CD4-positive, alpha-beta T cell (primary cell): ENCODE measurements around the gene OR5C1. TPM values are rescaled to one million over a fixed set of nuclear protein-coding genes. Genes with fewer than 3 reads are reported as not detected.
"Not testable (repeated sequence)": the region's sequence is repeated elsewhere in the genome, so short reads cannot be mapped to it uniquely, and the experiment has no call there.

Source experiments
- ATAC-seq: fragments of 200-7000 bp; cut with Tn5 transposase; one replicate; pipeline ENCODE4 v1.10.0; 2022; ENCODE audit warnings: mild to moderate bottlenecking; ENCODE audit not compliant: poor library complexity
- CTCF ChIA-PET: fragments of 350-600 bp; sonication (Branson Sonifier 250); formaldehyde crosslinking; loops from one replicate; lab custom pipeline; 2021; ENCODE audit warnings: antibody characterized with exemption, inconsistent platforms; lab: Charles Lee
- POLR2A ChIA-PET: fragments of 350-600 bp; sonication (Branson Sonifier 250); formaldehyde crosslinking; loops from one replicate; lab custom pipeline; 2021; ENCODE audit warnings: antibody characterized with exemption, inconsistent platforms; lab: Charles Lee
- DNase-seq, 14 experiments: peaks; one replicate each; pipeline ENCODE4 v3.0.0-alpha.2; 2013 to 2020; ENCODE audit warnings: mixed read lengths in 2 of 14
- H3K27ac ChIP-seq, 2 donors: one replicate each; pipeline versions ENCODE4 v1.5.1 to v1.7.0; 2013; ENCODE audit warnings: low read length in 2 of 2, low read depth in 1 of 2, mild to moderate bottlenecking in 1 of 2
- H3K27me3 ChIP-seq, 2 experiments: 1 replicate in 1 of 2; 2 replicates in 1 of 2; pipeline versions ENCODE4 v1.6.1 to v1.7.0; 2013; ENCODE audit warnings: low read length in 2 of 2, control low read depth in 1 of 2, mild to moderate bottlenecking in 1 of 2, moderate library complexity in 1 of 2; ENCODE audit not compliant: insufficient read depth in 2 of 2, control insufficient read depth in 1 of 2
- H3K36me3 ChIP-seq: one replicate; pipeline ENCODE4 v1.6.1; 2013; ENCODE audit warnings: low read length, control low read depth; ENCODE audit not compliant: insufficient read depth
- H3K4me1 ChIP-seq: one replicate; pipeline ENCODE4 v1.6.1; 2013; ENCODE audit warnings: low read length, control low read depth; ENCODE audit not compliant: insufficient read depth
- H3K4me3 ChIP-seq: one replicate; pipeline ENCODE4 v1.5.1; 2013; ENCODE audit warnings: mild to moderate bottlenecking, low read length, moderate library complexity
- H3K9me3 ChIP-seq, 2 experiments: 1 replicate in 1 of 2; 2 replicates in 1 of 2; pipeline versions ENCODE4 v1.6.1 to v1.7.0; 2013; ENCODE audit warnings: low read length in 2 of 2, mild to moderate bottlenecking in 2 of 2, control low read depth in 1 of 2, moderate library complexity in 1 of 2; ENCODE audit not compliant: control insufficient read depth in 1 of 2, insufficient read depth in 1 of 2
- H3K27ac Mint-ChIP-seq: one replicate; pipeline ENCODE4 v1.8.0; 2020; ENCODE audit warnings: mixed read lengths
- H3K27me3 Mint-ChIP-seq: one replicate; pipeline ENCODE4 v1.8.0; 2021; ENCODE audit warnings: mixed read lengths
- H3K36me3 Mint-ChIP-seq: one replicate; pipeline ENCODE4 v1.8.0; 2021; ENCODE audit warnings: low read depth, mixed read lengths
- H3K4me1 Mint-ChIP-seq: one replicate; pipeline ENCODE4 v1.8.0; 2021; ENCODE audit warnings: low read depth, mixed read lengths
- H3K4me3 Mint-ChIP-seq: one replicate; pipeline ENCODE4 v1.8.0; 2020; ENCODE audit warnings: mild to moderate bottlenecking, mixed read lengths
- H3K9me3 Mint-ChIP-seq: one replicate; pipeline ENCODE4 v1.8.0; 2020; ENCODE audit warnings: mixed read lengths
- CTCF ChIP-seq: fragments of 200-600 bp; IDR thresholded peaks from one replicate; pipeline ENCODE4 v1.8.0; 2022; ENCODE audit warnings: antibody characterized with exemption, mild to moderate bottlenecking
- intact Hi-C, 2 experiments: fragments of 100-400 bp; cut with DNase I in 1 of 2; cut with micrococcal nuclease in 1 of 2; formaldehyde crosslinking; loops; one replicate each; pipeline versions ENCODE4 v1.15.1 to v1.9.0; 2023 to 2025; cut with DNase I, micrococcal nuclease
- total RNA-seq, 174 experiments: library from RNA in 2 of 174; stranded (reverse) in 2 of 174; gene quantifications; one replicate each; pipeline ENCODE4 v1.2.3 and lab custom pipeline; 2021 to 2026

Gene OR5C1
- total RNA-seq, 2 experiments from 2014 or later, result not detected

- Histone ChIP-seq H3K4me1 (peaks cover 25% of the 10 kb centered on the region), H3K27ac (no peak overlapping the region), H3K36me3 (no peaks in the 10 kb centered on the region), H3K27me3 (no peaks in the 10 kb centered on the region), H3K9me3 (no peaks in the 10 kb centered on the region), H3K4me3 (no peak overlapping the region)
- intact Hi-C loops, result no loop called here
- DNase-seq (no peak), ATAC-seq (no peak)
- no peak for TF ChIP-seq CTCF
- H3K36me3 Mint-ChIP-seq, result peaks cover 14% of the 10 kb centered on the region
- CTCF ChIA-PET, result no interaction called here
- H3K27ac Mint-ChIP-seq, result peak overlapping the region; percentile 18
- H3K4me3 Mint-ChIP-seq, result no peak overlapping the region
- POLR2A ChIA-PET, result no interaction called here
- H3K9me3 Mint-ChIP-seq, result no peaks in the 10 kb centered on the region
- H3K4me1 Mint-ChIP-seq, result peaks cover 29% of the 10 kb centered on the region
- no peaks in the 10 kb centered on the region for H3K27me3 Mint-ChIP-seq
Measured at GRCh38 chr9:122832194-122832593, 43.5 kb downstream of the OR5C1 start.

DNA sequence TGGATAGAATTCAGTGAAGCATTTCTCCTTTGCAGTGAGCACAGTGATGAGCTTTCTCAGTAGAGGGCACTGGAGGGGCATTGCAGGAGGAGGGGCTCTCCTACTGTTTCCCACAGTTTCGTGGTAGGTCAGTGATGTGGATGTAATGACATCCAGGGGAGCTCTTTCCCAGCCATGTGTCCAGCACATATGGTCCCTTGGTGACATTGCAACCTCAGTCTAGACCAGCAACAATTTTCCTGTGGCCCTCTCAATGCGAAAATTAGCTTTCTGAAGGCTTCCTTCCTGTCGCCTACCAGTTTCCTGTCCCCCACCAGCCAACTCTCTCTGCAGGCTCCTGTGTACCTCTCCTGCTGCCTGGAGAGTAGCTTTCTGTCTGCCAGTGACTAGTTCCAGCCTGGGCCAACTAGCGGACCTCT lies 46.6 kb downstream of the OR5C1 start:
- peak; percentile 32 for TF ChIP-seq CTCF
- POLR2A ChIA-PET, result interaction anchor here (0.8 to 2.2 kb wide), 7 partner anchors 9 to 105 kb away, joined by 3 to 15 read pairs (median 5); partner anchors contain the start of genes RABGAP1 and RC3H2
- Mint-ChIP-seq H3K36me3 (no peaks in the 10 kb centered on the region), H3K4me1 (peaks cover 12% of the 10 kb centered on the region), H3K9me3 (no peaks in the 10 kb centered on the region), H3K27me3 (no peaks in the 10 kb centered on the region), H3K27ac (peak overlapping the region; percentile 79), H3K4me3 (peak overlapping the region; percentile 63)
- no peak overlapping the region for H3K27ac ChIP-seq
- ATAC-seq (peak; percentile 88), DNase-seq (peak in 8 of 14 experiments; percentile 10 to 52 (median 22))
- H3K4me1 ChIP-seq, result peaks cover 14% of the 10 kb centered on the region
- peaks cover 0 to 5% of the 10 kb centered on the region in 2 experiments for H3K9me3 ChIP-seq
- no peaks in the 10 kb centered on the region for H3K27me3 ChIP-seq
- intact Hi-C loops, result no loop called here
- H3K36me3 ChIP-seq, result no peaks in the 10 kb centered on the region
- CTCF ChIA-PET, result interaction anchor here (0.6 to 1.8 kb wide), 8 partner anchors 9 to 742 kb away, joined by 3 to 8 read pairs (median 4); no protein-coding TSS in a partner anchor
- H3K4me3 ChIP-seq, result peak overlapping the region; percentile 34

DNA sequence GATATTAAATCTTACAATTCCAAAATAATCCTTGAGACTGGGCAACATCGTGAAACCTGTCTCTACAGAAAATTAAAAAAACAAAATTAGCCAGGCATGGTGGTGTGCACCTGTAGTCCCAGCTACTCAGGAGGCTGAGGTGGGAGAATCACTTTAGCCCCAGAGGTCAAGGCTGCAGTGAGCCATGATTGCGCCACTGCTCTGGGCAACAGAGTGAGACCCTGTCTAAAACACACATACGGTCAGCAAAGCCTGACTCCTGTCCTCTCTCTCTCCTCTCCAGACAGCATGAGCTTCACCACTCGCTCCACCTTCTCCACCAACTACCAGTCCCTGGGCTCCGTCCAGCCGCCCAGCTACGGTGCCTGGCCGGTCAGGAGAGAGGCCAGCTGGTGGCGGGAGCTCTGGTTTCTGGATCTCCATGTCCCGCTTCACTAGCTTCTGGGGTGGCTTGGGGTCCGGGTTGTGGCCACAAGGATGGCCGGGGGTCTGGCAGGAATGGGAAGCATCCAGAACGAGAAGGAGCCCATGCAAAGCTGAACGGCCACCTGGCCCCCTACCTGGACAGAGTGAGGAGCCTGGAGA lies 48.6 kb downstream of the OR5C1 start:
- Histone ChIP-seq H3K27me3 (no peaks in the 10 kb centered on the region), H3K4me1 (peaks cover 14% of the 10 kb centered on the region), H3K4me3 (no peak overlapping the region), H3K36me3 (no peaks in the 10 kb centered on the region), H3K27ac (no peak overlapping the region), H3K9me3 (peaks cover 0 to 5% of the 10 kb centered on the region in 2 experiments)
- peaks cover 17% of the 10 kb centered on the region for H3K4me1 Mint-ChIP-seq
- ATAC-seq (no peak), DNase-seq (no peak)
- POLR2A ChIA-PET, result interaction anchor here (1.0 kb wide), 1 partner anchor 9 kb away, joined by 3 read pairs; the partner anchor contains the start of gene PDCL
- TF ChIP-seq CTCF, result no peak
- intact Hi-C loops, result no loop called here
- no peak overlapping the region for H3K4me3 Mint-ChIP-seq
- no peak overlapping the region for H3K27ac Mint-ChIP-seq
- H3K36me3 Mint-ChIP-seq, result no peaks in the 10 kb centered on the region
- CTCF ChIA-PET, result no interaction called here
- no peaks in the 10 kb centered on the region for H3K9me3 Mint-ChIP-seq
- no peaks in the 10 kb centered on the region for H3K27me3 Mint-ChIP-seq

DNA sequence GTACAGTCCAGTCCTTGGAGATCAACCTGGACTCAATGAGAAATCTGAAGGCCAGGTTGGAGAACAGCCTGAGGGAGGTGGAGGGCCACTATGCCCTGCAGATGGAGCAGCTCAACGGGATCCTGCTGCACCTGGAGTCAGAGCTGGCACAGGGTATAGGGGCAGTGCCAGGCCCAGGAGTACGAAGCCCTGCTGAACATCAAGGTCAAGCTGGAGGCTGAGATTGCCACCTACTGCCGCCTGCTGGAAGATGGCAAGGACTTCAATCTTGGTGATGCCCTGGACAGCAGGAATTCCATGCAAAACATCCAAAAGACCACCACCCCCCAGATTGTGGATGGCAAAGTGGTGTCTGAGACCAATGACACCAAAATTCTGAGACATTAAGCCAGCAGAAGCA lies 49.7 kb downstream of the OR5C1 start:
- peaks cover 14% of the 10 kb centered on the region for H3K4me1 ChIP-seq
- H3K4me3 Mint-ChIP-seq, ATAC-seq, H3K9me3 Mint-ChIP-seq, H3K27ac Mint-ChIP-seq, H3K27ac ChIP-seq, intact Hi-C loops, CTCF ChIA-PET, H3K36me3 Mint-ChIP-seq, H3K27me3 Mint-ChIP-seq, H3K9me3 ChIP-seq, H3K36me3 ChIP-seq, H3K4me3 ChIP-seq, POLR2A ChIA-PET, H3K27me3 ChIP-seq, DNase-seq: not testable (repeated sequence)
- peaks cover 17% of the 10 kb centered on the region for H3K4me1 Mint-ChIP-seq
